H1 (cell line): ENCODE data around the gene NCAPG. TPM values are rescaled to one million over a fixed set of nuclear protein-coding genes. Genes with fewer than 3 reads are reported as not detected.

Source experiments
- CTCF ChIA-PET: fragments of 300-600 bp; sonication (Branson Sonifier 250); formaldehyde crosslinking; loops from one replicate; lab custom pipeline; 2021; ENCODE audit not compliant: partially characterized antibody; lab: Charles Lee
- POLR2A ChIA-PET: fragments of 300-600 bp; sonication (Branson Sonifier 250); formaldehyde crosslinking; loops from one replicate; lab custom pipeline; 2021; ENCODE audit warnings: inconsistent platforms; ENCODE audit not compliant: partially characterized antibody; lab: Charles Lee
- DNase-seq, 2 experiments: peaks; one replicate each; pipeline versions ENCODE4 v3.0.0 to v3.0.0-alpha.2; 2010 to 2022; ENCODE audit warnings: low spot score in 2 of 2, low read depth in 1 of 2, mixed read lengths in 1 of 2
- FAIRE-seq: peaks from 2 replicates; lab custom pipeline; 2011; peaks lifted over from hg19 to GRCh38; lab: Jason Lieb, UNC
- H2AFZ ChIP-seq: 2 replicates; pipeline ENCODE4 v1.8.1; 2012; ENCODE audit warnings: low read length, inconsistent platforms
- H2AK5ac ChIP-seq: 2 replicates; pipeline ENCODE4 v1.6.1; 2013; ENCODE audit warnings: low read depth, low read length
- H2BK120ac ChIP-seq: replicated peaks from 2 replicates; pipeline ENCODE3; 2013; ENCODE audit warnings: low read depth, low read length, inconsistent platforms
- H2BK12ac ChIP-seq: 2 replicates; pipeline ENCODE4 v1.6.1; 2013; ENCODE audit warnings: low read depth, low read length
- H2BK15ac ChIP-seq: 2 replicates; pipeline ENCODE4 v1.6.1; 2013; ENCODE audit warnings: low read length
- H2BK20ac ChIP-seq: 2 replicates; pipeline ENCODE4 v1.6.1; 2013; ENCODE audit warnings: low read length
- H2BK5ac ChIP-seq: 2 replicates; pipeline ENCODE4 v1.6.1; 2013; ENCODE audit warnings: low read depth, low read length
- H3K14ac ChIP-seq: 2 replicates; pipeline ENCODE4 v1.6.1; 2013; ENCODE audit warnings: inconsistent platforms; ENCODE audit not compliant: insufficient read length
- H3K18ac ChIP-seq: 2 replicates; pipeline ENCODE4 v1.6.1; 2013; ENCODE audit warnings: low read length; ENCODE audit errors: extremely low read depth
- H3K23ac ChIP-seq: 2 replicates; pipeline ENCODE4 v1.6.1; 2013; ENCODE audit warnings: inconsistent platforms; ENCODE audit not compliant: insufficient read length
- H3K23me2 ChIP-seq: 2 replicates; pipeline ENCODE4 v1.6.1; 2013; ENCODE audit warnings: low read depth, low read length
- H3K27ac ChIP-seq: 2 replicates; pipeline ENCODE4 v1.6.1; 2011; ENCODE audit warnings: low read depth, low read length, inconsistent platforms
- H3K27me3 ChIP-seq, 4 experiments: replicated peaks in 1 of 4; 1 replicate in 1 of 4; 2 replicates in 3 of 4; pipeline versions ENCODE4 v1.6.1 to v1.8.1; 2011 to 2013; ENCODE audit warnings: low read length in 3 of 4, mild to moderate bottlenecking in 3 of 4, inconsistent platforms in 2 of 4, mixed read lengths in 2 of 4, moderate library complexity in 1 of 4; ENCODE audit not compliant: control insufficient read depth in 3 of 4, insufficient read depth in 3 of 4; ENCODE audit errors: extremely low read depth in 1 of 4
- H3K36me3 ChIP-seq, 4 experiments: 2 replicates each; pipeline versions ENCODE4 v1.6.1 to v1.8.1; 2011 to 2013; ENCODE audit warnings: mild to moderate bottlenecking in 4 of 4, low read length in 3 of 4, moderate library complexity in 2 of 4, control low read depth in 1 of 4, inconsistent platforms in 1 of 4; ENCODE audit not compliant: insufficient read depth in 4 of 4, control insufficient read depth in 2 of 4
- H3K4ac ChIP-seq: replicated peaks from 2 replicates; pipeline ENCODE3; 2013; ENCODE audit warnings: low read length, low read depth, mixed read lengths, inconsistent platforms; ENCODE audit not compliant: insufficient read length
- H3K4me1 ChIP-seq, 4 experiments: replicated peaks in 1 of 4; 1 replicate in 1 of 4; 2 replicates in 3 of 4; pipeline versions ENCODE4 v1.6.1 to v1.8.1; 2011 to 2013; ENCODE audit warnings: low read length in 3 of 4, inconsistent platforms in 2 of 4, mixed read lengths in 1 of 4; ENCODE audit not compliant: insufficient read depth in 4 of 4, control insufficient read depth in 3 of 4
- H3K4me2 ChIP-seq, 2 experiments: 2 replicates each; pipeline versions ENCODE4 v1.6.1 to v1.8.1; 2011 to 2013; ENCODE audit warnings: low read depth in 2 of 2, low read length in 2 of 2, control low read depth in 1 of 2, inconsistent platforms in 1 of 2, mild to moderate bottlenecking in 1 of 2; ENCODE audit not compliant: insufficient read depth in 1 of 2
- H3K4me3 ChIP-seq, 4 experiments: fragments of 200-600, 300-600 bp in 1 of 4; sonication (generic), shearing (Covaris generic), sonication (Bioruptor Twin) in 1 of 4; 2 replicates each; pipeline versions ENCODE4 v1.5.1 to v1.8.1; 2011 to 2016; ENCODE audit warnings: low read length in 4 of 4, low read depth in 3 of 4, control low read depth in 2 of 4, inconsistent platforms in 2 of 4, mild to moderate bottlenecking in 2 of 4, mixed read lengths in 1 of 4, moderate library complexity in 1 of 4; ENCODE audit not compliant: insufficient read depth in 2 of 4; ENCODE audit errors: extremely low read depth in 1 of 4
- H3K56ac ChIP-seq: replicated peaks from 2 replicates; pipeline ENCODE3; 2013; ENCODE audit warnings: low read depth, mild to moderate bottlenecking, mixed read lengths, low read length, inconsistent platforms; ENCODE audit not compliant: insufficient read length
- H3K79me1 ChIP-seq: 2 replicates; pipeline ENCODE4 v1.6.1; 2013; ENCODE audit warnings: low read depth, low read length, control low read depth
- H3K79me2 ChIP-seq, 2 experiments: 2 replicates each; pipeline versions ENCODE4 v1.6.1 to v1.8.1; 2012 to 2013; ENCODE audit warnings: low read length in 2 of 2, mild to moderate bottlenecking in 2 of 2, inconsistent platforms in 1 of 2; ENCODE audit not compliant: insufficient read depth in 2 of 2, control insufficient read depth in 1 of 2
- H3K9ac ChIP-seq, 4 experiments: replicated peaks in 1 of 4; 1 replicate in 1 of 4; 2 replicates in 3 of 4; pipeline versions ENCODE4 v1.6.1 to v1.8.1; 2011 to 2013; ENCODE audit warnings: low read depth in 3 of 4, low read length in 3 of 4, control low read depth in 2 of 4, mild to moderate bottlenecking in 2 of 4, moderate library complexity in 2 of 4, inconsistent platforms in 1 of 4; ENCODE audit errors: extremely low read depth in 1 of 4
- H3K9me3 ChIP-seq, 2 experiments: 2 replicates each; pipeline versions ENCODE4 v1.6.1 to v1.8.1; 2012 to 2013; ENCODE audit warnings: mild to moderate bottlenecking in 2 of 2, moderate library complexity in 2 of 2, control low read depth in 1 of 2, inconsistent platforms in 1 of 2, low read depth in 1 of 2, low read length in 1 of 2, mixed read lengths in 1 of 2; ENCODE audit not compliant: insufficient read depth in 2 of 2
- H4K20me1 ChIP-seq, 2 experiments: replicated peaks in 1 of 2; 2 replicates each; pipeline versions ENCODE3 to v1.8.1; 2011 to 2013; ENCODE audit warnings: inconsistent platforms in 2 of 2, low read length in 2 of 2, mild to moderate bottlenecking in 1 of 2; ENCODE audit not compliant: insufficient read depth in 2 of 2, control insufficient read depth in 1 of 2
- H4K5ac ChIP-seq: 2 replicates; pipeline ENCODE4 v1.6.1; 2013; ENCODE audit warnings: low read length, low read depth, mixed read lengths, inconsistent platforms; ENCODE audit not compliant: insufficient read length
- H4K8ac ChIP-seq: 2 replicates; pipeline ENCODE4 v1.8.0; 2013; ENCODE audit warnings: mild to moderate bottlenecking, moderate library complexity, low read length, inconsistent platforms; ENCODE audit not compliant: insufficient read depth; ENCODE audit errors: extremely low read depth
- H4K91ac ChIP-seq: replicated peaks from 2 replicates; pipeline ENCODE3; 2013; ENCODE audit warnings: low read length, mixed read lengths, inconsistent platforms; ENCODE audit not compliant: insufficient read length
- PHF8 ChIP-seq: fragments of 200-600 bp; sonication (generic); conservative IDR thresholded peaks from 2 replicates; pipeline ENCODE4 v1.7.1; 2012; ENCODE audit warnings: low read depth, mild to moderate bottlenecking, inconsistent platforms, low read length, moderate library complexity
- POLR2AphosphoS5 ChIP-seq: IDR thresholded peaks from 2 replicates; pipeline ENCODE4 v1.6.1; 2011; ENCODE audit warnings: low read depth, low read length
- WGBS, 2 experiments: shearing (Covaris generic) in 1 of 2; methylation state at CpG; one replicate each; pipeline versions ENCODE4 v1.1.6 to v1.1.7; 2013 to 2015; ENCODE audit warnings: low lambda C conversion rate in 2 of 2, mixed read lengths in 2 of 2, inconsistent platforms in 1 of 2, low coverage in 1 of 2, missing lambda C conversion rate in 1 of 2; ENCODE audit not compliant: insufficient replicate concordance in 2 of 2, insufficient coverage in 1 of 2, insufficient read length in 1 of 2; ENCODE audit errors: extremely low coverage in 1 of 2, missing lambda C conversion rate in 1 of 2; 5-methylcytosine and 5-hydroxymethylcytosine counted together
- polyA plus RNA-seq, 7 experiments: library from polyadenylated mRNA; depleted of rRNA in 3 of 7; stranded (reverse) in 5 of 7; unstranded in 2 of 7; fragments of >200 nt in 5 of 7; fragments of 200-250 nt in 2 of 7; gene quantifications; 1 replicate in 5 of 7; 2 replicates in 1 of 7; 4 replicates in 1 of 7; pipeline versions ENCODE4 v1.2.1 to v1.2.3, GENCODE V29; 2011 to 2013; ENCODE audit warnings: missing spikeins in 2 of 7, mixed read lengths in 2 of 7
- total RNA-seq: library from RNA; stranded (reverse); fragmentation: NEBNext Ultra II Directional; extraction: Animal tissue kit (Norgen Biotek cat#: 25700); gene quantifications from 2 replicates; pipeline ENCODE4 v1.2.1, GENCODE V29; 2021

NCAPG gene
- total and polyA plus RNA-seq, 2 of the 8 experiments (the other 6 are each of a cell fraction or from before 2014, with no cell fraction given) = 12.9 to 52.3 TPM

DNA sequence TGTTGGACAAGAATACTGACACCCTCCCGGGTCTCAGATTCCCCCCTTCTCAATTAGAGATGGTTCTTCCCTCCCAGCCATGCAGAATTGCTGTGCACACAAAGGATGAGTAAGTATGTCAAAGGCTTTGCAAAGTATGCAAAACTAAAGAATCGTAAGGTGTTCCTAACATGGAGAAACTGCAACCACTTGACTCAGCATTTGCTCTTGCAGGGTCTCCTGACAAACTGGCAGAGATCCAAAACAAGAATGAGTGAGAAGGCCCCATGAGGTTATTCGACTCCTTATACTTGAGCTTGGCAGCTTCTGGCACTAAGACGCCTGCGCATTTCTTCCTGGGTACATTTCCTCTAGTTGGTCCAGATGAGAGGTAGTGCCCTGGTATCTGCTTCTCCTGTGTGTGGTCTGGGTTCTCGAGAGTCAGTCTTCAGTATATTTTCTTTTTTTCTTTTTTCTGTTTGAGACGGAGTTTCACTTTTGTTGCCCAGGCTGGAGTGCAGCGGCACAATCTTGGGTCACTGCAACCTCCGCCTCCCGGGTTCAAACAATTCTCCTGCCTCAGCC lies 37.6 kb upstream of the NCAPG start:
- H2AK5ac ChIP-seq = no peak overlapping the region
- H3K36me3 ChIP-seq = no peaks in the 10 kb centered on the region
- no peak overlapping the region for H3K9ac ChIP-seq
- TF ChIP-seq PHF8 (no peak), POLR2AphosphoS5 (no peak)
- H4K20me1 ChIP-seq = no peaks in the 10 kb centered on the region
- no peak overlapping the region for H3K14ac ChIP-seq
- H3K18ac ChIP-seq = no peak overlapping the region
- DNase-seq (no peak), FAIRE-seq (no peak)
- no peak overlapping the region for H3K4ac ChIP-seq
- H3K4me2 ChIP-seq = no peak overlapping the region
- H2BK15ac ChIP-seq = no peak overlapping the region
- H3K27ac ChIP-seq = no peak overlapping the region
- no peaks in the 10 kb centered on the region for H3K4me1 ChIP-seq
- H4K5ac ChIP-seq = no peak overlapping the region
- no peak overlapping the region for H2BK120ac ChIP-seq
- H3K79me1 ChIP-seq = no peaks in the 10 kb centered on the region
- no peak overlapping the region for H2BK5ac ChIP-seq
- ChIA-PET CTCF (interaction anchor here (1.1 to 1.2 kb wide), 2 partner anchors 7 to 11 kb away, joined by 3 read pairs; no protein-coding TSS in a partner anchor), POLR2A (no interaction called here)
- H2BK20ac ChIP-seq = no peak overlapping the region
- H3K56ac ChIP-seq = no peak overlapping the region
- no peak overlapping the region for H2BK12ac ChIP-seq
- 86% methylated on average over 10 of the region's 10 CpGs; no CpG with 5 or more reads in 1 of the 2 experiments for WGBS, 2 experiments
- no peaks in the 10 kb centered on the region for H3K9me3 ChIP-seq
- H3K4me3 ChIP-seq = no peak overlapping the region
- H3K27me3 ChIP-seq = no peaks in the 10 kb centered on the region
- H3K23ac ChIP-seq = no peak overlapping the region
- H2AFZ ChIP-seq = no peak overlapping the region
- H3K79me2 ChIP-seq = no peaks in the 10 kb centered on the region
- H4K8ac ChIP-seq = no peak overlapping the region
- H4K91ac ChIP-seq = no peak overlapping the region
- H3K23me2 ChIP-seq = no peaks in the 10 kb centered on the region
